H1 (cell line): ENCODE data around the gene USP12. TPM values are rescaled to one million over a fixed set of nuclear protein-coding genes. Genes with fewer than 3 reads are reported as not detected.

Experiments used
- BACH1 ChIP-seq: IDR thresholded peaks from 2 replicates; pipeline ENCODE4 v1.6.1; 2012; ENCODE audit warnings: low read length, improper control_type of control experiment
- BRCA1 ChIP-seq: IDR thresholded peaks from 2 replicates; pipeline ENCODE4 v1.6.1; 2012; ENCODE audit warnings: low read depth, low read length, improper control_type of control experiment
- CBX5 ChIP-seq: fragments of 300-800, 300-1000 bp; sonication (generic); IDR thresholded peaks from 2 replicates; pipeline ENCODE4 v1.7.1; 2016; ENCODE audit warnings: antibody characterized with exemption, low read length, low read depth
- CEBPB ChIP-seq: IDR thresholded peaks from 2 replicates; pipeline ENCODE4 v1.6.1; 2012; ENCODE audit warnings: low read depth, low read length
- CHD2 ChIP-seq: IDR thresholded peaks from 2 replicates; pipeline ENCODE4 v1.6.1; 2012; ENCODE audit warnings: low read length, improper control_type of control experiment
- EGR1 ChIP-seq: IDR thresholded peaks from 2 replicates; pipeline ENCODE4 v1.6.1; 2011; ENCODE audit warnings: low read depth, low read length, borderline replicate concordance
- FOSL1 ChIP-seq: IDR thresholded peaks from 2 replicates; pipeline ENCODE4 v1.6.1; 2011; ENCODE audit warnings: mild to moderate bottlenecking, low read depth, low read length, moderate library complexity; ENCODE audit not compliant: insufficient read depth
- GABPA ChIP-seq: IDR thresholded peaks from 2 replicates; pipeline ENCODE4 v1.6.1; 2011; ENCODE audit warnings: mild to moderate bottlenecking, low read length, moderate library complexity, borderline replicate concordance; ENCODE audit not compliant: insufficient read depth
- JUND ChIP-seq: IDR thresholded peaks from 2 replicates; pipeline ENCODE4 v1.6.1; 2011; ENCODE audit warnings: mild to moderate bottlenecking, improper control_type of control experiment, low read length
- MAFK ChIP-seq: IDR thresholded peaks from 2 replicates; pipeline ENCODE4 v1.6.1; 2012; ENCODE audit warnings: low read depth, mild to moderate bottlenecking, improper control_type of control experiment, low read length
- NANOG ChIP-seq: IDR thresholded peaks from 2 replicates; pipeline ENCODE4 v1.6.1; 2011; ENCODE audit warnings: low read length, low read depth, mild to moderate bottlenecking, inconsistent platforms; ENCODE audit not compliant: insufficient read depth, poor library complexity, severe bottlenecking
- POLR2A ChIP-seq, 2 experiments: IDR thresholded peaks; 1 replicate in 1 of 2; 2 replicates in 1 of 2; pipeline ENCODE4 v1.6.1; 2011; ENCODE audit warnings: low read depth in 2 of 2, low read length in 2 of 2, mild to moderate bottlenecking in 2 of 2; ENCODE audit errors: control extremely low read depth in 1 of 2
- RXRA ChIP-seq: IDR thresholded peaks from 2 replicates; pipeline ENCODE4 v1.6.1; 2011; ENCODE audit warnings: low read depth, mild to moderate bottlenecking, low read length, moderate library complexity; ENCODE audit not compliant: insufficient read depth
- SIN3A ChIP-seq, 2 experiments: IDR thresholded peaks in 1 of 2; conservative IDR thresholded peaks in 1 of 2; 2 replicates each; pipeline ENCODE4 v1.6.1; 2011 to 2012; ENCODE audit warnings: low read length in 2 of 2, improper control_type of control experiment in 1 of 2, low read depth in 1 of 2, mild to moderate bottlenecking in 1 of 2
- SIX5 ChIP-seq: IDR thresholded peaks from 2 replicates; pipeline ENCODE4 v1.6.1; 2011; ENCODE audit warnings: mild to moderate bottlenecking, low read depth, low read length
- SP4 ChIP-seq: IDR thresholded peaks from 2 replicates; pipeline ENCODE4 v1.6.1; 2012; ENCODE audit warnings: low read length, inconsistent platforms
- SRF ChIP-seq: IDR thresholded peaks from 2 replicates; pipeline ENCODE4 v1.6.1; 2011; ENCODE audit warnings: mild to moderate bottlenecking, low read depth, low read length, moderate library complexity
- TAF7 ChIP-seq: optimal IDR thresholded peaks from 2 replicates; pipeline ENCODE3; 2011; ENCODE audit warnings: low read depth, mild to moderate bottlenecking, inconsistent platforms, low read length, moderate library complexity, borderline replicate concordance
- TBP ChIP-seq: IDR thresholded peaks from 2 replicates; pipeline ENCODE4 v1.6.1; 2011; ENCODE audit warnings: low read depth, low read length, improper control_type of control experiment
- polyA plus RNA-seq, 7 experiments: library from polyadenylated mRNA; depleted of rRNA in 3 of 7; stranded (reverse) in 5 of 7; unstranded in 2 of 7; fragments of >200 nt in 5 of 7; fragments of 200-250 nt in 2 of 7; gene quantifications; 1 replicate in 5 of 7; 2 replicates in 1 of 7; 4 replicates in 1 of 7; pipeline versions ENCODE4 v1.2.1 to v1.2.3, GENCODE V29; 2011 to 2013; ENCODE audit warnings: missing spikeins in 2 of 7, mixed read lengths in 2 of 7
- total RNA-seq: library from RNA; stranded (reverse); fragmentation: NEBNext Ultra II Directional; extraction: Animal tissue kit (Norgen Biotek cat#: 25700); gene quantifications from 2 replicates; pipeline ENCODE4 v1.2.1, GENCODE V29; 2021
- TF ChIP-seq, protein P1 (sequence below), 3 experiments: IDR thresholded peaks; 1 replicate in 2 of 3; 2 replicates in 1 of 3; pipeline versions ENCODE4 v1.5.1 to v1.6.1; 2011; ENCODE audit warnings: low read length in 3 of 3, mild to moderate bottlenecking in 3 of 3, inconsistent platforms in 2 of 3, low read depth in 1 of 3, moderate library complexity in 1 of 3; ENCODE audit not compliant: insufficient read depth in 1 of 3; ENCODE audit errors: control extremely low read depth in 1 of 3
- TF ChIP-seq, protein P2 (sequence below): IDR thresholded peaks from 2 replicates; pipeline ENCODE4 v1.6.1; 2012; ENCODE audit warnings: inconsistent platforms

USP12 gene
- total and polyA plus RNA-seq, 2 of the 8 experiments (the other 6 are each of a cell fraction or from before 2014, with no cell fraction given) = 4.0 to 30.0 TPM

DNA sequence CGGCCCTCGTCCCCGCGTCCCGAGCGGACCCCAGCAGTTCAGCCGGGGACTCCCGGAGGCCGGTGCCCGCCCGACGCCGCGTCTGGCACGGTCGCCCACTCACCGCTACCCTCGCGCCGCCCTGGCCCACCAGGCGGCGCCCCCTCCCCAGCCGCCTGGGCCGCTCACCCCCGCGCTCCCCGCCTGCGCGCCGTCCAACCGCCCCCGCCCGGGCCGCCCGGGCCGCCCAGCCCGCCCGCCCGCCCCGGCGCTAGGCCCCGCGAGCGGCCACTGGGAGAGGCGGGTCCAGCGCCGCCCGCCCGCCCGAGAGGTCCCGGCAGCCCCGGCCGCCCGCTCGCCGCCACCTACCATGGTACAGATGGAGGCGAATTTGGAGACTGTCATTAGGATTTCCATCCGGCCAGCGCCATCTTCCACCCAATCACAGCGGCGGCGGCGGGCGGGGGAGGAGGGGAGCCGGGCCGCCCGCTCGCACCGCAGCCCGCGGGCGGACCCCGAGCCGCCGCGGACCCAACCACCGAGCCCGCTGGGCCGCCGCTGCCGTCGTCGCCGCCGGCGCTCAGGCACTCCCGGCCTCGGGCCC is at the start of gene USP12 (continued):
- TF ChIP-seq SIN3A (conservative IDR thresholded peaks at IDR 0.05 in 1 of 2, IDR thresholded peaks at IDR 0.05 in 1 of 2; ENCODE audit: low read depth in 1 of 2, low read length in 2 of 2) (peak in 1 of 2 experiments; percentile 0; a peak in 1 of 4 replicates), CBX5 (no peak), BRCA1 (no peak), POLR2A (IDR thresholded peaks at IDR 0.05; ENCODE audit: control extremely low read depth in 1 of 2, low read depth in 2 of 2, low read length in 2 of 2) (peak in 1 of 2 experiments; percentile 59; a peak in 1 of 3 replicates), FOSL1 (no peak), JUND (no peak), GABPA (no peak), TBP (no peak), NANOG (no peak), CEBPB (no peak), MAFK (no peak), EGR1 (peak; percentile 73; the same call in 1 of the 2 replicates), CHD2 (no peak), RXRA (no peak), SIX5 (no peak), BACH1 (no peak), TAF7 (no peak), SRF (no peak), SP4 (no peak)
- TF ChIP-seq, protein P1, sequence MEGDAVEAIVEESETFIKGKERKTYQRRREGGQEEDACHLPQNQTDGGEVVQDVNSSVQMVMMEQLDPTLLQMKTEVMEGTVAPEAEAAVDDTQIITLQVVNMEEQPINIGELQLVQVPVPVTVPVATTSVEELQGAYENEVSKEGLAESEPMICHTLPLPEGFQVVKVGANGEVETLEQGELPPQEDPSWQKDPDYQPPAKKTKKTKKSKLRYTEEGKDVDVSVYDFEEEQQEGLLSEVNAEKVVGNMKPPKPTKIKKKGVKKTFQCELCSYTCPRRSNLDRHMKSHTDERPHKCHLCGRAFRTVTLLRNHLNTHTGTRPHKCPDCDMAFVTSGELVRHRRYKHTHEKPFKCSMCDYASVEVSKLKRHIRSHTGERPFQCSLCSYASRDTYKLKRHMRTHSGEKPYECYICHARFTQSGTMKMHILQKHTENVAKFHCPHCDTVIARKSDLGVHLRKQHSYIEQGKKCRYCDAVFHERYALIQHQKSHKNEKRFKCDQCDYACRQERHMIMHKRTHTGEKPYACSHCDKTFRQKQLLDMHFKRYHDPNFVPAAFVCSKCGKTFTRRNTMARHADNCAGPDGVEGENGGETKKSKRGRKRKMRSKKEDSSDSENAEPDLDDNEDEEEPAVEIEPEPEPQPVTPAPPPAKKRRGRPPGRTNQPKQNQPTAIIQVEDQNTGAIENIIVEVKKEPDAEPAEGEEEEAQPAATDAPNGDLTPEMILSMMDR (IDR thresholded peaks at IDR 0.05; ENCODE audit: control extremely low read depth in 1 of 3, insufficient read depth in 1 of 3, low read depth in 1 of 3, low read length in 3 of 3) = peak in 2 of 3 experiments; percentile 17 to 44; a peak in 2 of 4 replicates
- TF ChIP-seq, protein P2, sequence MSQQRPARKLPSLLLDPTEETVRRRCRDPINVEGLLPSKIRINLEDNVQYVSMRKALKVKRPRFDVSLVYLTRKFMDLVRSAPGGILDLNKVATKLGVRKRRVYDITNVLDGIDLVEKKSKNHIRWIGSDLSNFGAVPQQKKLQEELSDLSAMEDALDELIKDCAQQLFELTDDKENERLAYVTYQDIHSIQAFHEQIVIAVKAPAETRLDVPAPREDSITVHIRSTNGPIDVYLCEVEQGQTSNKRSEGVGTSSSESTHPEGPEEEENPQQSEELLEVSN = no peak
